GM12878 (cell line): ENCODE results near the gene UBE2L5. TPM values are rescaled to one million over a fixed set of nuclear protein-coding genes. Genes with fewer than 3 reads are reported as not detected.

Experiments used
- ATAC-seq: fragments of 200-7000 bp; cut with Tn5 transposase; 3 replicates; pipeline ENCODE4 v1.9.1; 2020; ENCODE audit warnings: mild to moderate bottlenecking, moderate library complexity
- BruUV-seq: library from RNA; stranded (reverse); fragments of 400-500 nt; replicated peaks from 2 replicates; lab custom pipeline; 2021; lab: Mats Ljungman, UMichigan
- CTCF ChIA-PET: fragments of 300-600 bp; sonication (Branson Sonifier 250); formaldehyde crosslinking; extraction: SDS; loops from one replicate; lab custom pipeline; 2021; ENCODE audit warnings: inconsistent platforms; lab: Yijun Ruan, JAX
- POLR2A ChIA-PET: fragments of 350-600 bp; formaldehyde crosslinking; extraction: SDS; loops from one replicate; lab custom pipeline; 2021; ENCODE audit warnings: inconsistent platforms; lab: Charles Lee
- RAD21 ChIA-PET: fragments of 300-600 bp; sonication (Branson Sonifier 250); formaldehyde crosslinking; loops from one replicate; lab custom pipeline; 2023; ENCODE audit warnings: antibody characterized with exemption; ENCODE audit not compliant: unreplicated experiment; lab: Charles Lee
- SMC1A ChIA-PET: fragments of 300-600 bp; sonication (Branson Sonifier 250); formaldehyde crosslinking; loops from one replicate; lab custom pipeline; 2023; ENCODE audit not compliant: unreplicated experiment, uncharacterized antibody; lab: Charles Lee
- DNase-seq: peaks from one replicate; pipeline ENCODE4 v3.0.0-alpha.2; 2011; ENCODE audit warnings: low read depth, low spot score
- FAIRE-seq: peaks from 3 replicates; lab custom pipeline; 2011; peaks lifted over from hg19 to GRCh38; lab: Jason Lieb, UNC
- H2AFZ ChIP-seq: 2 replicates; pipeline ENCODE4 v1.6.0; 2011; ENCODE audit warnings: low read depth, low read length, control low read depth; ENCODE audit not compliant: control insufficient read depth
- H3K27ac ChIP-seq: 2 replicates; pipeline ENCODE4 v1.5.1; 2011; ENCODE audit warnings: control low read depth; ENCODE audit not compliant: control insufficient read depth, insufficient read depth
- H3K27me3 ChIP-seq, 2 experiments: replicated peaks in 1 of 2; 2 replicates each; pipeline versions ENCODE4 v1.6.0 to v1.6.1; 2011; ENCODE audit warnings: low read length in 1 of 2; ENCODE audit not compliant: control insufficient read depth in 2 of 2, insufficient read depth in 2 of 2
- H3K36me3 ChIP-seq, 2 experiments: 2 replicates each; pipeline ENCODE4 v1.5.1; 2011; ENCODE audit warnings: low read length in 1 of 2; ENCODE audit not compliant: control insufficient read depth in 2 of 2, insufficient read depth in 2 of 2
- H3K4me1 ChIP-seq: 2 replicates; pipeline ENCODE4 v1.6.1; 2011; ENCODE audit warnings: mild to moderate bottlenecking, low read length, moderate library complexity, mixed read lengths; ENCODE audit not compliant: control insufficient read depth, insufficient read depth
- H3K4me2 ChIP-seq: 2 replicates; pipeline ENCODE4 v1.6.0; 2011; ENCODE audit warnings: control low read depth; ENCODE audit not compliant: control insufficient read depth, insufficient read depth
- H3K4me3 ChIP-seq: fragments of 200-600 bp; sonication (generic); 2 replicates; pipeline ENCODE4 v1.5.1; 2016
- H3K79me2 ChIP-seq: 2 replicates; pipeline ENCODE4 v1.6.0; 2011; ENCODE audit warnings: low read length; ENCODE audit not compliant: control insufficient read depth, insufficient read depth
- H3K9ac ChIP-seq: 2 replicates; pipeline ENCODE4 v1.8.0; 2011; ENCODE audit warnings: low read length, control low read depth, mixed read lengths; ENCODE audit not compliant: control insufficient read depth, insufficient read depth
- H3K9me3 ChIP-seq: replicated peaks from 3 replicates; pipeline ENCODE4 v1.5.1; 2011; ENCODE audit warnings: mild to moderate bottlenecking, low read length; ENCODE audit not compliant: control insufficient read depth, insufficient read depth
- H4K20me1 ChIP-seq: 2 replicates; pipeline ENCODE4 v1.6.0; 2011; ENCODE audit not compliant: control insufficient read depth, insufficient read depth
- MEF2A ChIP-seq: IDR thresholded peaks from 2 replicates; pipeline ENCODE4 v1.6.1; 2011; ENCODE audit warnings: low read depth, mild to moderate bottlenecking, low read length, moderate library complexity; ENCODE audit not compliant: insufficient read depth
- RAD21 ChIP-seq: IDR thresholded peaks from 2 replicates; pipeline ENCODE4 v1.6.1; 2011; ENCODE audit warnings: mild to moderate bottlenecking, low read depth, low read length, moderate library complexity; ENCODE audit not compliant: insufficient read depth
- WGBS: methylation state at CpG from one replicate; pipeline ENCODE4 v1.1.6; 2016; ENCODE audit warnings: low lambda C conversion rate; ENCODE audit not compliant: insufficient replicate concordance, insufficient coverage; ENCODE audit errors: missing lambda C conversion rate; 5-methylcytosine and 5-hydroxymethylcytosine counted together
- in situ Hi-C: fragments of 300-500 bp; cut with MboI; formaldehyde crosslinking; loops from 9 replicates; pipeline ENCODE4 v1.14.3; 2018; ENCODE audit warnings: mixed read lengths
- intact Hi-C: fragments of 100-400 bp; cut with micrococcal nuclease; formaldehyde crosslinking; loops from one replicate; pipeline ENCODE4 v1.14.2; 2022; ENCODE audit not compliant: unreplicated experiment
- polyA plus RNA-seq, 11 experiments: library from polyadenylated mRNA; depleted of rRNA in 4 of 11; unstranded in 6 of 11; stranded (reverse) in 5 of 11; fragments of >200 nt; fragmentation: Nextera tagmentation in 4 of 11; fragmentation: Illumina TruSeq in 1 of 11; extraction: Ambion mirVana in 4 of 11; extraction: Trizol in 1 of 11; gene quantifications; 1 replicate in 1 of 11; 2 replicates in 10 of 11; pipeline versions ENCODE4 v1.2.1 to v1.2.3, GENCODE V29; 2011 to 2016; ENCODE audit warnings: inconsistent platforms in 2 of 11, missing spikeins in 2 of 11, low read depth in 1 of 11
- total RNA-seq, 4 experiments: library from RNA; depleted of rRNA in 3 of 4; stranded (reverse); fragments of >200 nt in 3 of 4; fragmentation: Illumina TruSeq in 1 of 4; extraction: Trizol in 1 of 4; gene quantifications; 2 replicates each; pipeline versions ENCODE4 v1.2.1 to v1.2.3, GENCODE V29; 2013 to 2021
- TF ChIP-seq, protein P1 (sequence below): fragments of 150-350 bp; IDR thresholded peaks from 2 replicates; pipeline ENCODE4 v1.6.1; 2016; ENCODE audit warnings: low read depth, low read length

UBE2L5 gene
- total and polyA plus RNA-seq, 10 of the 15 experiments (the other 5 are each of a cell fraction or from before 2014, with no cell fraction given): 0.03 to 1.1 (median 0.19) TPM; not detected in 2

DNA sequence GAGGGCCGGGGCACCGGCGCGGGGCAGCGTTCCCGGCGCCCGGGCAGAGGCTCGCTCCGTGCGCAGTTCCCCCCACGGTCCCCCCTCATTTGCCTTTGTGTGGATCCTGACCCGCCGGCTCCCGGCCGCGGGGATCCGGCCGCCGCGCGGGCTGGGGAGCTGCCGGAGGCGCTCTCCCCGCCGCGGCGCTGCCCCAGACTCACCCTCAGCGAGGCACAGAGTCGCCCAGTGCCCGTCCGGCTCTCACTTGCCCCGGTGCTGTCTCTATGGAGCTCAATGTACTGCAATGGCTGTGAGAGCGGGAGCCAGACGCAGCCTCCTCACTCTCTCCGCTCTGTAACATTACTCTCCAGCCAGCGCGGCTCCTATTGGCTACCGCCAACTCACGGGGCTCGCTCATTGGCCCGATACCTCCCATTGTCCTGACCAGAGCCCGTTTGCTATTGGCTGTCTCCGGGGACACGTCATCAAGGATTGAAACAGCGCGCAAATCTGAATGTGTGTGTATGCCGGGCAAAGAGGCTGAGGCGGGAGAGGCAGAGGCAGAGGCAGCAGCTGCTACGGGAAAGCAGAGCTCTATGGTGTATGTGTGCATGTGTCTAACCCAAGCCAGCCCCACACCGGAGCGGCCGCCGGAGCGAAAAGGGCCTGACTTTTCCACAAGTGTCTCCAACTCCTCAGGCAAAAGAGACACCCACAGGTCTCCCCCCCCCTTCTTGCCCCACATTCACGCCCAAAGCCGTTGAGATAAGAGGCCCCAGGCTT lies 43.5 kb downstream of the UBE2L5 start, which contains the start of gene HMGB1 (continued):
- TF ChIP-seq, protein P1, sequence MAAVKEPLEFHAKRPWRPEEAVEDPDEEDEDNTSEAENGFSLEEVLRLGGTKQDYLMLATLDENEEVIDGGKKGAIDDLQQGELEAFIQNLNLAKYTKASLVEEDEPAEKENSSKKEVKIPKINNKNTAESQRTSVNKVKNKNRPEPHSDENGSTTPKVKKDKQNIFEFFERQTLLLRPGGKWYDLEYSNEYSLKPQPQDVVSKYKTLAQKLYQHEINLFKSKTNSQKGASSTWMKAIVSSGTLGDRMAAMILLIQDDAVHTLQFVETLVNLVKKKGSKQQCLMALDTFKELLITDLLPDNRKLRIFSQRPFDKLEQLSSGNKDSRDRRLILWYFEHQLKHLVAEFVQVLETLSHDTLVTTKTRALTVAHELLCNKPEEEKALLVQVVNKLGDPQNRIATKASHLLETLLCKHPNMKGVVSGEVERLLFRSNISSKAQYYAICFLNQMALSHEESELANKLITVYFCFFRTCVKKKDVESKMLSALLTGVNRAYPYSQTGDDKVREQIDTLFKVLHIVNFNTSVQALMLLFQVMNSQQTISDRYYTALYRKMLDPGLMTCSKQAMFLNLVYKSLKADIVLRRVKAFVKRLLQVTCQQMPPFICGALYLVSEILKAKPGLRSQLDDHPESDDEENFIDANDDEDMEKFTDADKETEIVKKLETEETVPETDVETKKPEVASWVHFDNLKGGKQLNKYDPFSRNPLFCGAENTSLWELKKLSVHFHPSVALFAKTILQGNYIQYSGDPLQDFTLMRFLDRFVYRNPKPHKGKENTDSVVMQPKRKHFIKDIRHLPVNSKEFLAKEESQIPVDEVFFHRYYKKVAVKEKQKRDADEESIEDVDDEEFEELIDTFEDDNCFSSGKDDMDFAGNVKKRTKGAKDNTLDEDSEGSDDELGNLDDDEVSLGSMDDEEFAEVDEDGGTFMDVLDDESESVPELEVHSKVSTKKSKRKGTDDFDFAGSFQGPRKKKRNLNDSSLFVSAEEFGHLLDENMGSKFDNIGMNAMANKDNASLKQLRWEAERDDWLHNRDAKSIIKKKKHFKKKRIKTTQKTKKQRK: no peak
- no peak for TF ChIP-seq RAD21

DNA sequence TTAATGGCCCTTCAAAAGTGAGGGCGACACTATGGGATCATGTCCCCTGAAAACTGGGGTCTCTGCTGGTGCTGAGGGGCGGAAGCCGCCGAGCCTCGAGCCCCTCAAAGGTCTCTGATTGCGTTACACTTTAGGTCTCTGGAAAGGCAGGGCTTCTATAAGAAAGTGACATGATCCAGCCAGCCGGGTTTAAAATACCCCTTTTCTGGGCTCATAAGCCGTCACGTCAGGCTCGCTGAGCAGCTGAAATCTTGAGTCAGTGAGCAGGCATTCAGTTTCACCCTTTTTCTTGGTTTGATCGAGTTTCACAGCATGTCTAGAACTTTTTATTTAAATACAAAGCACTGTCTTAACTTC lies 44.0 kb downstream of the UBE2L5 start:
- intact Hi-C loops: loop anchor here (5.0 kb wide), 2 partner anchors 86 to 336 kb away; no protein-coding TSS in a partner anchor
- in situ Hi-C loops: no loop called here
- Histone ChIP-seq H4K20me1 (no peaks in the 10 kb centered on the region), H3K4me3 (peak overlapping the region; percentile 51), H3K79me2 (peaks cover 35% of the 10 kb centered on the region), H3K9me3 (no peaks in the 10 kb centered on the region), H3K9ac (peak overlapping the region; percentile 96), H2AFZ (peak overlapping the region; percentile 32; the same call in 1 of the 2 replicates), H3K27ac (peak overlapping the region; percentile 95), H3K4me1 (0 out of 2 replicates have a peak, but pooled peaks cover 10% of the 10 kb centered on the region), H3K4me2 (peak overlapping the region; percentile 85), H3K27me3 (no peaks in the 10 kb centered on the region), H3K36me3 (no peaks in the 10 kb centered on the region; a peak in 2 of 4 replicates)
- DNase-seq (no peak), FAIRE-seq (no peak), ATAC-seq (peak; percentile 30)
- SMC1A ChIA-PET: interaction anchor here (0.6 to 1.0 kb wide), 2 partner anchors 21 to 24 kb away, joined by 3 read pairs; no protein-coding TSS in a partner anchor
- POLR2A ChIA-PET: interaction anchor here (1.3 to 2.8 kb wide), 2 partner anchors 23 to 149 kb away, joined by 3 to 12 read pairs; no protein-coding TSS in a partner anchor
- TF ChIP-seq MEF2A: no peak
- RAD21 ChIA-PET: interaction anchor here (0.9 to 1.9 kb wide), 6 partner anchors 22 to 162 kb away, joined by 3 to 12 read pairs (median 4); no protein-coding TSS in a partner anchor
- WGBS: 0% methylated on average over 11 of the region's 11 CpGs
- CTCF ChIA-PET: interaction anchor here (1.0 to 1.6 kb wide), 3 partner anchors 94 to 334 kb away, joined by 3 to 7 read pairs (median 3); no protein-coding TSS in a partner anchor
- BruUV-seq: TSS peak; percentile 96
